Measurements from ENCODE around the gene EIF3F. TPM values are rescaled to one million over a fixed set of nuclear protein-coding genes. Genes with fewer than 3 reads are reported as not detected.

Gene EIF3F
- total RNA-seq, 3 donors from 2014 or later (not counting 1 experiment from before 2014, with no cell fraction given), result 232 to 250 (median 247) TPM

DNA sequence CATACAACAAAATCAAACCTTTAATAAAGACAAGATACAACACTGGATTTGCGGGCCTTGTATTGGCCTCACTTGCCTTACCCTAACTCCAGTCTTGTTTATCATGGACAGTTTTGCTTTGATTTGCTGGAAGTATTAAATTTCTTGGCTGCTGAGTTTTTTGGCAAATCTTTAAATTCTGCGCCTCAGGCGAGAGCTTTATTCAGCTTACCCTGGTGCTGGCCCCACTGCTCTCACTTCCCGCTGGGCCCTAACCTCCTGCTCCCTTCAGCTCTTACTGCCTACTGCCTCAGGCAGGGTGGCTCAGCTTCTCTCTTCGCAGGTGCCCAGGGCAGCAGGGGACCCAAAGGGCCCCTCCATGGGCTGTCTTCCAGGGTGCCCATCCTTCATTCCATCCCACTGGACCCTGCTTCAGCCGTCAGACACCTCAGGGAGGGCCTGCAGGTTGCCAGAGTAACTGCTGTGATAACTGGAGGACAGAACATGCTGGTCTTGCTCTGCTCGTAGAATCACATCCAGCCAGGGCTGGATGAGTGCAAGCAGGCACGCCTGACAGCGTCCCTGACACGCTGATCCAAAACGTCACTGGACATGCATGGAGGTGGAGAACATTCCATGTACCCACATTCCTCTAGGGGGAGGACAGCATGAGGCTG lies 48.2 kb downstream of the EIF3F start:
- H3K9me3 Mint-ChIP-seq, result no peaks in the 10 kb centered on the region
- Histone ChIP-seq H3K36me3 (ENCODE audit: control insufficient read depth, insufficient read depth, low read length) (no peaks in the 10 kb centered on the region), H3K4me1 (ENCODE audit: control insufficient read depth, insufficient read depth, low read length) (peaks cover 9% of the 10 kb centered on the region), H3K9me3 (ENCODE audit: control insufficient read depth, insufficient read depth, low read length) (no peaks in the 10 kb centered on the region), H3K27ac (ENCODE audit: low read length) (no peak overlapping the region), H3K27me3 (ENCODE audit: control insufficient read depth, insufficient read depth, low read length) (peaks cover 2% of the 10 kb centered on the region), H3K4me3 (ENCODE audit: low read length) (no peak overlapping the region)
- WGBS (ENCODE audit: insufficient coverage), result 90% methylated on average over 10 of the region's 11 CpGs
- no peaks in the 10 kb centered on the region for H3K36me3 Mint-ChIP-seq
- intact Hi-C loops (cut with micrococcal nuclease), result no loop called here
- TF ChIP-seq, protein P1, sequence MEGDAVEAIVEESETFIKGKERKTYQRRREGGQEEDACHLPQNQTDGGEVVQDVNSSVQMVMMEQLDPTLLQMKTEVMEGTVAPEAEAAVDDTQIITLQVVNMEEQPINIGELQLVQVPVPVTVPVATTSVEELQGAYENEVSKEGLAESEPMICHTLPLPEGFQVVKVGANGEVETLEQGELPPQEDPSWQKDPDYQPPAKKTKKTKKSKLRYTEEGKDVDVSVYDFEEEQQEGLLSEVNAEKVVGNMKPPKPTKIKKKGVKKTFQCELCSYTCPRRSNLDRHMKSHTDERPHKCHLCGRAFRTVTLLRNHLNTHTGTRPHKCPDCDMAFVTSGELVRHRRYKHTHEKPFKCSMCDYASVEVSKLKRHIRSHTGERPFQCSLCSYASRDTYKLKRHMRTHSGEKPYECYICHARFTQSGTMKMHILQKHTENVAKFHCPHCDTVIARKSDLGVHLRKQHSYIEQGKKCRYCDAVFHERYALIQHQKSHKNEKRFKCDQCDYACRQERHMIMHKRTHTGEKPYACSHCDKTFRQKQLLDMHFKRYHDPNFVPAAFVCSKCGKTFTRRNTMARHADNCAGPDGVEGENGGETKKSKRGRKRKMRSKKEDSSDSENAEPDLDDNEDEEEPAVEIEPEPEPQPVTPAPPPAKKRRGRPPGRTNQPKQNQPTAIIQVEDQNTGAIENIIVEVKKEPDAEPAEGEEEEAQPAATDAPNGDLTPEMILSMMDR (IDR thresholded peaks at IDR 0.05), result no peak
- H3K27ac Mint-ChIP-seq, result no peak overlapping the region
- DNase-seq (no peak), ATAC-seq (no peak)
- peaks cover 7 to 9% of the 10 kb centered on the region in 2 donors for H3K4me1 Mint-ChIP-seq
- H3K27me3 Mint-ChIP-seq (ENCODE audit: low read depth in 2 of 2), result peaks cover 14 to 31% of the 10 kb centered on the region in 2 donors
- no peak overlapping the region for H3K4me3 Mint-ChIP-seq

DNA sequence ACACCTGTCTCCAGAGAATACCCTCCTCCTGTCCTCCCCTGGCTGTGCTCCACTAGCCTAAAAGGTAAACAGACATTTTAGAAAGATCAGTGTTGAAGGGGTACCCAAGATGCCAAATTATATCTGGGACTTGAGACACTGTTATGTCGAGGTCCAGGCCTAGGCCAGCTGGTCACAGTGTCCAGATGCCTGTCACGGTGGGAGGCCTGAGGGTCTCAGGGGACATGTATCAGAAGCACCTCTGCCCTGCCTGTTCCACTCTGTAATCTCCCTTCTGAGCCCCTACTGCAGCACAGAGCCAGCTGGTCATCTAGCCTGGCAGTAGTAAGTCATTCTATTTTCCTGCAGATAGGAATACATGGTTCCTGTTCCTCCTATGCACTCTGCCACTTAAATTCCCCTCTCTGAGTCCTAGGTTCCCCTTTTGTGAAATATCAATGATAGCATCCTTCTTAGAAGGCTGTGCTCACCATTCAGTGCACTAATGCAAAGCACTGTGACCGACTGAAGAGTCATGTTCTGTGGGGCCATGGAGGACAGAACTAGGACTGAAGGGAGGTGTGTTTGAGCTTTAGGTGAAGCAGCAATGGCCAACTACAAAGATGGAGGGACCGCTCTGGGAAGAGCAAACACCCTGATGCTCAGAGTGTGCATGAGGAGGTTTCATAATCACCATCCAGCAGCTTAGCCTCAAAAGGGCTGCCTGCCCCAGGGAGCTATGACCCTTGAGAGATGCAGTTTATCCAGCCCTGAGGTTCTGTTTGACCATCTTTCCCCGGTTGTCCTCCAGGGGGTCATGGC lies 49.1 kb downstream of the EIF3F start:
- ATAC-seq (no peak), DNase-seq (no peak)
- no peaks in the 10 kb centered on the region for H3K36me3 Mint-ChIP-seq
- Histone ChIP-seq H3K36me3 (ENCODE audit: control insufficient read depth, insufficient read depth, low read length) (no peaks in the 10 kb centered on the region), H3K4me3 (ENCODE audit: low read length) (no peak overlapping the region), H3K27ac (ENCODE audit: low read length) (no peak overlapping the region), H3K9me3 (ENCODE audit: control insufficient read depth, insufficient read depth, low read length) (no peaks in the 10 kb centered on the region), H3K27me3 (ENCODE audit: control insufficient read depth, insufficient read depth, low read length) (peaks cover 2% of the 10 kb centered on the region), H3K4me1 (ENCODE audit: control insufficient read depth, insufficient read depth, low read length) (peaks cover 9% of the 10 kb centered on the region)
- H3K9me3 Mint-ChIP-seq, result no peaks in the 10 kb centered on the region
- no peak overlapping the region for H3K4me3 Mint-ChIP-seq
- TF ChIP-seq, protein P1 (IDR thresholded peaks at IDR 0.05), result no peak
- no peak overlapping the region for H3K27ac Mint-ChIP-seq
- WGBS (ENCODE audit: insufficient coverage), result 72% methylated on average over 5 of the region's 5 CpGs
- peaks cover 7 to 9% of the 10 kb centered on the region in 2 donors for H3K4me1 Mint-ChIP-seq
- H3K27me3 Mint-ChIP-seq (ENCODE audit: low read depth in 2 of 2), result peaks cover 10 to 23% of the 10 kb centered on the region in 2 donors
- intact Hi-C loops (cut with micrococcal nuclease), result no loop called here

DNA sequence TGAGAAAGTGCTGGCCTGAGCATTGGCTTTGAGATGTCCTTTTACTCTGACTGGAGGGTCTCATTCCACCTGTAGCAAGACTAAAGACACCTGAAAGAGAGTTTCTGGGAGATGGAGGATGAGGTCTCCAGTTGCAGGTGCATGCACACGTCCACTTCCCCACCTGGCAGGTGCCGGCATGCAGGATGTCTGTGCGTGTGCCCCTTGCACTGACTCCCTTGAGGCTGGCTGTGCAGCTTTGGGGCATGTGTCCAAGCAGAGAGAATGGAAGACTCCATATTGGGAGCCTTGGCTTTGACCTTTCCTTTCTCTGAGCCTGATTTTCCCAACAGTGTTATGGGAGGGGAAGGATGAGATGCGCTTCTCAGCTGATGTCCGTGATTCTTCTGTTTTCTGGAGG lies 49.8 kb downstream of the EIF3F start:
- no peaks in the 10 kb centered on the region for H3K36me3 Mint-ChIP-seq
- peaks cover 2% of the 10 kb centered on the region for H3K27me3 ChIP-seq (ENCODE audit: control insufficient read depth, insufficient read depth, low read length)
- ATAC-seq (no peak), DNase-seq (no peak)
- no peaks in the 10 kb centered on the region for H3K9me3 ChIP-seq (ENCODE audit: control insufficient read depth, insufficient read depth, low read length)
- intact Hi-C loops (cut with micrococcal nuclease), result no loop called here
- H3K4me1 Mint-ChIP-seq, result peaks cover 7 to 9% of the 10 kb centered on the region in 2 donors
- H3K9me3 Mint-ChIP-seq, result no peaks in the 10 kb centered on the region
- H3K36me3 ChIP-seq (ENCODE audit: control insufficient read depth, insufficient read depth, low read length), result no peaks in the 10 kb centered on the region
- no peak overlapping the region for H3K4me3 ChIP-seq (ENCODE audit: low read length)
- H3K4me1 ChIP-seq (ENCODE audit: control insufficient read depth, insufficient read depth, low read length), result peaks cover 9% of the 10 kb centered on the region
- H3K27ac Mint-ChIP-seq, result no peak overlapping the region
- no peak overlapping the region for H3K27ac ChIP-seq (ENCODE audit: low read length)
- 84% methylated on average over 3 of the region's 5 CpGs for WGBS (ENCODE audit: insufficient coverage)
- TF ChIP-seq, protein P1 (IDR thresholded peaks at IDR 0.05), result no peak
- no peak overlapping the region for H3K4me3 Mint-ChIP-seq
- H3K27me3 Mint-ChIP-seq (ENCODE audit: low read depth in 2 of 2), result peaks cover 14 to 31% of the 10 kb centered on the region in 2 donors

Measured in natural killer cell (primary cell).